GM12875 (cell line): ENCODE results near the gene CENPO.

ENCODE experiments used
- H3K4me3 ChIP-seq: one replicate; pipeline ENCODE4 v1.5.1; 2011; ENCODE audit warnings: low read depth, low read length, control low read depth
- TF ChIP-seq, protein P1 (sequence below): IDR thresholded peaks from 2 replicates; pipeline ENCODE4 v1.5.1; 2011; ENCODE audit warnings: low read depth, mild to moderate bottlenecking, control low read depth, inconsistent platforms, low read length, moderate library complexity, borderline replicate concordance; ENCODE audit not compliant: insufficient read depth

Gene CENPO

DNA sequence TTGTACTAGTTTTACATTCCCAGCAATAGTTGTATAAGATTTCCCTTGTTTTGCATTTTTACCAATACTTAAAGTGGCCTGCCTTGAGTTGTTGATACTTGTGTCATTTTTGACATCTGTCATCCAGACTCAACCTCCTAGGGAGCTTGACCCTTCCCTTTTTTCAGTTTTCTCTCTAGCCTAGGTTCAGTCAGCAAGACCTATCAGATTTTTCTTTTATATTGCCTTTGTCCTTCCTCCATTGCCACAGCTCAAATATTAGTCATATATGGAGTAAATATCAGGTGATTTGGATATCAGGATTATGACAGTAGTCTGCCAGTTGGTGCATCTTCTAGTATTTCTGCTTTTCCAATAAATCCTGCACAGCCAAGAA lies 13.4 kb downstream of the CENPO start:
- TF ChIP-seq, protein P1, sequence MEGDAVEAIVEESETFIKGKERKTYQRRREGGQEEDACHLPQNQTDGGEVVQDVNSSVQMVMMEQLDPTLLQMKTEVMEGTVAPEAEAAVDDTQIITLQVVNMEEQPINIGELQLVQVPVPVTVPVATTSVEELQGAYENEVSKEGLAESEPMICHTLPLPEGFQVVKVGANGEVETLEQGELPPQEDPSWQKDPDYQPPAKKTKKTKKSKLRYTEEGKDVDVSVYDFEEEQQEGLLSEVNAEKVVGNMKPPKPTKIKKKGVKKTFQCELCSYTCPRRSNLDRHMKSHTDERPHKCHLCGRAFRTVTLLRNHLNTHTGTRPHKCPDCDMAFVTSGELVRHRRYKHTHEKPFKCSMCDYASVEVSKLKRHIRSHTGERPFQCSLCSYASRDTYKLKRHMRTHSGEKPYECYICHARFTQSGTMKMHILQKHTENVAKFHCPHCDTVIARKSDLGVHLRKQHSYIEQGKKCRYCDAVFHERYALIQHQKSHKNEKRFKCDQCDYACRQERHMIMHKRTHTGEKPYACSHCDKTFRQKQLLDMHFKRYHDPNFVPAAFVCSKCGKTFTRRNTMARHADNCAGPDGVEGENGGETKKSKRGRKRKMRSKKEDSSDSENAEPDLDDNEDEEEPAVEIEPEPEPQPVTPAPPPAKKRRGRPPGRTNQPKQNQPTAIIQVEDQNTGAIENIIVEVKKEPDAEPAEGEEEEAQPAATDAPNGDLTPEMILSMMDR: no peak
- no peak overlapping the region for H3K4me3 ChIP-seq

DNA sequence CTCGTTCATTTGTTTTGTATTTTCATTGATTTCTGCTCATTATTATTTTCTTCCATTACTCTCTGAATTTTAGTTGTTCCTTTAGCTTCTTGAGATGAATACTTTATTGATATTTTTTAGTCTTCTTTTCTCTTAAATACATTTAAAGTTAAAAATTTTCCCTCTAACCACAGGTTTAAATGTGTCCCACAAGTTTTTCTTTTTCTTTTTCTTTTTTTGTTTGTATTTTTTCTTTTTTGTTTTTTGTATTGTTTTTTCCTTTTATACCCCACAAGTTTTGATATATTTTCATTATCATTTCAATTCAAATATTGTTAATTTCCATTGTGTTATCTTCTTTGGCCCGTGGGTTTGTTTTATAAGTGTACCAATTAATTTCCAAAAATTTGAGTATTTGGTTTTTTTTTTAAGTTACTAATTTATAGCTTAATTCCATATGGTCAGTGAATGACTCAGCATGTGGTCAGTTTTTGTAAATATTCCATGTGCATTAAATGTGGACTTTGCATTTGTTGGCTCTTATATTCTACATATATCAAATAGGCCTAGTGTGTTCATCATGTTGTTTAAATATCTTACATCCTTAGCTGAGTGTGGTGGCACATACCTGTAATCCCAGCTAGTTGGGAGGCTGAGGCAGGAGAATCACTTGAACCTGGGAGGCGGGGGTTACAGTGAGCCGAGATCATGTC lies 16.2 kb downstream of the CENPO start:
- TF ChIP-seq, protein P1: no peak
- H3K4me3 ChIP-seq: no peak overlapping the region

DNA sequence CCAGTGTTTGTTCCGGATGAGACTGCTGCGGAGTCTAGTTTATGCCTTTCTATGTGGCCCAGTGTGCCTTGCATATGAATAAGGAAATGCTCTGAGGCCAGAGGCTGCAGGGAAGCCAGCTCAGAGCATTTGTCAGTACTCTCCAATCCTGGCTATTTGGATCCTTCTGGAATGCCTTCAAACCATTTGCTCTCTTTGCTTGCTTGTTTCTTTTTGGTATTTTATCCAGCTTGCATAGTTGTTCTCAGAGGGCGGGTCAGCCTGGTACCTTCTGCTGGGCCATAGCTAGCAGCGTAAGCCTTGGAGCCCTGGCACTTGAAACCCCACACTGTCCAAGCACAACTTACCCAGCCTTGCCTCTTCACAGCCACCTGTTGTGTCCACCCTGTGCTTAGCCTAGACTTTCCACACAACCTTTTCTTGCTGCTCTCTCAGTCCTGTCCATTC lies 20.5 kb downstream of the CENPO start:
- TF ChIP-seq, protein P1: no peak
- no peak overlapping the region for H3K4me3 ChIP-seq

DNA sequence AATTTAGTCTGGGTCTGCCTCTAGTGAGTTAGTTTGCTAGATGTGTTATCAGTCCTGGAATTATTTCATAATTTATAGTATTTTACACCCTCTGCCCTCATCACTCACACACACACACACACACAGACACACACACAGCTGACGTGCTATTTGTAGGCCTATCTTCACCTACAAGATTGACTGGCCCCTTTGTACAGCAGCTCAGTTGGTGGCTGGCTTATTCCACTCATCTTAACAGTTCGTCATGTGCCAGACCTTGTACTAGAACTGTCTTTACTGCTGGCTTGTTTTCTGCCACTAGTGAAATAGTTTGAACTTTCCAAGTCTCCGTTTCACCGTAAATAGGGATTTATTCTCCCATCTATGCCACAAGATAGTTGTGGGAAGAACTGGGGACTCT lies 21.3 kb downstream of the CENPO start:
- H3K4me3 ChIP-seq: no peak overlapping the region
- TF ChIP-seq, protein P1: no peak

DNA sequence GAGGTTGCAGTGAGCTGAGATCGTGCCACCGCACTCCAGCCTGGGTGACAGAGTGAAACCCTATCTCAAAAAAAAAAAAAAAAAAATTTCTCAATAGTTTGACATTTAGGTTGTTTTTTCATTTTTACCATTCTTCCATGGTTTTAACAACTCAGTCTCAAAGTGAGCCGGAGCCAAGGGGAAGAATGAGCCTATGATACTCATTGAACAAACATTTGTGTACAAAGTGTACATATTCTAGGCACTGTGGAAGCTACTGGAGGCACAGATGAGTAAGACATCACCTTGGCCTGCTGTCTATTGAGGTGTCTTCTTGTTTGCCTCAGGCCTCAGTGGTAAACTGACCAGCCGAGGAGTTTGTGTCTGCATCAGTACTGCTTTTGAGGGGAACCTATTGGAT lies 21.9 kb downstream of the CENPO start:
- no peak overlapping the region for H3K4me3 ChIP-seq
- TF ChIP-seq, protein P1: no peak

DNA sequence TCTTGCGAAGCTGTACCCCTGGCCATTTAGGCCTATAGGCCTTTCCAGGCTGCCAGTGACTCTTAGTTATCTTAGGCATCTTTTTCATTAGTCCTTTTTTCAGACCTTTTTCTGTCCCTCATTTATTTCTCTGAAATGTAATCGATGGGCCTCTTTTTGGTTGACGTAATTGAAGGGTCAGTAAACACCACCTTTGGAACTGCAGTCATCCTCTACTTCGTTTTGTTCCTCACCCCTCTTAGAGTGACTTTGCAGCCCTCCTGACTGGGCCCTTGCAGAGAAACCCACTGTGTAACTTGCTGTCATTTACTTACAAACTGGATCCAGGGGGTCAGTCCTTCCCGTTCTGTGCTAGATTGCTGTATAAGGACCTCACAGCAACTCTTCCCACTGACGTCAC lies 23.2 kb downstream of the CENPO start:
- TF ChIP-seq, protein P1: no peak
- no peak overlapping the region for H3K4me3 ChIP-seq

DNA sequence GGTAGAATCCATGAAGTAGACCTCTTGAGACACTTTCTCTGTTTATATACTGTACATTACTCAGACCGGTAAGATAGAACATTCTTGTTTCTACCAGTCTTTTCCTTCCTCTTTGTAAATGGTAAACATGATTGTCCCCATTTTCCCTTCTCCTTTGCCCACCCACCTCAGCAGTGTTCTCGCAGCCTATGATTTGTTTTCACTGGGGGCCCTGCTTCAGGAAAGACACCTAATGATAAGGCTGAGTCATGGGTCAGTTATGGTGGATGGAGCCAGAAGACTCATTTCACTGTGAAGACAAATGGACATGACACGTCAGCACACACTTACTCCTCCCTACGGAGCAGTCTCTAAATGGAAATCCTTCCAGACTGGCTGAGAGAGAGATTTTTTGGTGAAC lies 23.7 kb downstream of the CENPO start:
- TF ChIP-seq, protein P1: no peak
- H3K4me3 ChIP-seq: no peak overlapping the region
